HG03064 (cell line): ENCODE results near the gene CRACDL.

ENCODE experiments used
- ATAC-seq: cut with Tn5 transposase; IDR thresholded peaks from one replicate; pipeline ENCODE4 v1.9.1; 2021; ENCODE audit warnings: low read depth; ENCODE audit not compliant: unreplicated experiment

Gene CRACDL

GRCh38 chr2:98805412-98806171 is 130.4 kb downstream of the CRACDL start:
- ATAC-seq = no peak

DNA sequence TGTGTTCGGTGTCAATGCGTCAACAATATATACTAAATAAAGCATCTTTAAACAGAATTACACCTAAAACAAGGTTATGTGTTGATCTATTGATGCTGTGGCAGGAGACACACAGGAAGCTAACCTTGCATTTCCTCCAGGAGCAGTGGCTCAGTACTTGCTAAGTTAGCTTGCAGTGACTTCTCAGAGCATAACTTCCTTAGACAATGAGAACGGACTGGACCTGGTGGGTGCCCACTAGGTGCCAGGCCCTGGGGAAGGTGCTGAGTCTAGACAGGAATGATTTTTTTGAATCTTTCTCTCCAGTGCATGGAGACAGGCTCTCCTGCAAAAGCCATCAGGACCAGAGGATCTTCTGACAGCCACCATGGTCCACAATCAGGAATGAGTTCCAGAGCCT is 131.3 kb downstream of the CRACDL start:
- ATAC-seq = no peak

DNA sequence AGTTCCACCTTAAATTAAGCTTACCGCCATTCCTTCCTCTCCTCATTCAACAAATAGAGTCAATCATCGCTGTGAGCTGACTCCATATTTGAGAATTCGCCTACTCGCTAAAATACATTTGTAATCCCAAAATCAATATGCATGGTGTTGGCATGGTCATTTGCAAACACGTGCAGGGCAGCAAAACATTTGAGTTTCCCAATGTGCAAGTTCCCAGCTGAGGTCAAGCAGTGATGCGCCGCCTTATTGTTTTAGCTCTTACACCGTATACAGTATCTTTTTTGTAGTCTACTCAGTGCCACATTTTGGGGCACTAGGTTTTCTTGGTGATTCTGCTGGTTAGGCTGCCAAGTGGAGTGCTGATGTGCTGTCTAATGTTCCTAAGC is 131.8 kb downstream of the CRACDL start:
- no peak for ATAC-seq

DNA sequence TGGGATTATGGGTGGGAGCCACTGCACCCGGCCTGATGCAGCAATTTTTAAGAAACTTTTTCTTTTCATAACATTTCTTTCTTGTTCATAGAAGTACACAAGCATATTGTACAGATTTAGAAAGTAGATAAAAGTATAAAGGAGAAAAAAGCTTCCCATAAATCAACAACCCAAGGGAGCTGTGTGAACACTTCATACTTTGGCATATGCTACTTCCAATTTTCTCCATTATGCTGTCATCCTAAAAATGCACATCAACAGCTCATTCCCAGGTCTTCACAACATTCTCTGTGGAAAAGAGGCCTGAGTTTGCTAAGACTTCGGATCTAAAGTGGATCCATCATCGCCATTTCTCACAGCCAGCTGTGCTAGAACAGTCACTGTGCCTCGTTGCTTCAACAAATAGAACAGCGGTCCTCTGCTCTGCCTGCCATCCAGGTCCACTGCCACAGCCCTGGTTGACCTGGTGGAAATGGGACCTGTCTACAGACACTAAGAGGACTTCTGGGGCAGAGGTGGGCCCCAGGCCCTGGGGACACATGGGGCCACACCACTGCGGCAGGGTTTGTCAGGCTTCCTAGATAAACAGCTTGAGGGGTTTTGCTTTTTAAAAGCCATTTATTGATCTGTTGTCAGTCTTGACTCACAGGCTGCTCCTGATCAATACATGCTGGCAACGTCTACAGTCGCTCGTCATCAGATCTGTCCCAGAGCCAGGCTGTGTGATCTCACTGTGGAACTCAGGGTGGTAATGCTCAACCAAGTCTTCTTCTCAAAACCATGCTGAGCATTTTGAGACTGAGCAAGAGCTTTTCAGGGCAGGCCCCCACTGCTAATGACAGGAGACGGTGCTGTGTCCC is 132.4 kb downstream of the CRACDL start:
- ATAC-seq = no peak

- no peak for ATAC-seq
Observed at GRCh38 chr2:98802344-98802743, 133.7 kb downstream of the CRACDL start.

DNA sequence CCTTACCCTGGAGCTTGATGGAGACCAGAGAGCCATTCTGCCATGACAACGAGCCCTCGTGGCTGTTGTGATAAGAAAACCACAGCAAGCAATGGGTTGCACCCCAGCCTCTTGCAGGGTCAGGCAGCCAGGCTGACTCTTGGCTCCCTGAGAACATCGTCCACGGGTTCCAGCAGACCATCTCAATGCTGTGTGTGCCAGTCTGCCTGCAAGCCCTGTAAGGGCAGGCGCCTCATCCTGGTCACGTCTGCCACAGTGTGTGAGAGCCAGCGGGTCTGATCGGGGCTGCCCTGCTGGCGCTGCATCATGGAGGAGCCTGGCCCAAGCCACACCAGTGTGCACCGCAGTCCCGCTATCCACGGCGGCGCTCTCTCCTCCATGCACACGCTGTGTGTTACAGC is 134.1 kb downstream of the CRACDL start:
- ATAC-seq = no peak

DNA sequence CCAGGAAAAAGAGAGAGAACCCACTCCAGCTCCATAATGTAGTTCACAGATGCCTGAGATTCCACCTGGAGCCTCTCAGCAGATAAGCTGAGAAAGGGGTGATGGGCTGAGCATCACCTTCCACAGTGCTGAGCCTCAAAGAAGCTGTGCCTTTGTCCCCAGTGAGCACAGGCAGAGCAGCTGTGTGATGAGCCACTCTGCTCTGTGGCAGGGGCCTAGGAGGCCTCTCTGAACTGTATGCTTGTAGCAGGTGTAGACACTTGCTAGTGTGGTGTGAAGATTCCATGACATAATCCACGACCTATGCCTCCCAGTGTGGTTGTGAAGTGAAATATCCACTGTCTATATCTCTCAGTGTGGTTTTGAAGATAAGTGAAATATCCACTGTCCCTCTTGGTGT is 134.7 kb downstream of the CRACDL start:
- no peak for ATAC-seq

GRCh38 chr2:98800330-98801064 is 135.5 kb downstream of the CRACDL start:
- ATAC-seq = no peak

- no peak for ATAC-seq
Observed at GRCh38 chr2:98799375-98800329, 136.4 kb downstream of the CRACDL start.

- no peak for ATAC-seq
Observed at GRCh38 chr2:98796775-98797544, 139.1 kb downstream of the CRACDL start.

DNA sequence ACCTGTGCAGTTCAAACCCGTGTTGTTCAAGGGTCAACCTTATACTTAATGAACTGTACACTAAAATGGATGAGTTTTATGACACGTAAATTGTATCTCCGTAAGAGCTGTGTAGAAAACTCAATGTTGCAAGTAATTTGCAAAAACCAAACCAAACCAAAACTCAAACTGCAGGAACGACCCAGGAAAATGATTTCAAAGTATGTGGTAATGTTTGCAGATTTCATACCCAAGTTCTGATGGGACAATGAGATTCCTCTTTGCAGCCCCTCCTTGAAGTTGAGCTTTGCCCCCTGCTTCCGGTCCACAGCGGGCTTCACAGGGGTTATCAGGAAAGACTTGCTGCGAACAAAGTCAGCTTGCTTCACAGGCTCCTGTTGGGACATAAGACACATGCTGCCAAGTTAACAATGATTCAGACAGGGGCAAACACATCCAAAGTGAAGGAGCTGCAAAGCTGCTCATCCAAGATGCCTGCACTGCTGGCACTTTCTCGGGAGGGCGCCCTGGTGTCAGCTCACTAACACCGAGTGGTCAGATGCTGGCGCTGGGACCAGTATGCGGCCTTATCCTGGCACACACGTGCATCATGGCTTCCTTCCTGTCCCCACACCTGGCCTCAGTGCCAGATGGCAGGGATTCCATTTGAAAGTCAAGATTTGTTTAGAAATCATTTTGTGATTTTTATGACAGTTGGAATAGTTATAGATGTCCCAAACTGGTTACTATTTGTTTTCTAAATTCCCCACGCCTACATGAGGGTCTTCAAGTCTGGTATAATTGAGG is 139.9 kb downstream of the CRACDL start:
- ATAC-seq = no peak

GRCh38 chr2:98793897-98794830 is 141.9 kb downstream of the CRACDL start:
- ATAC-seq = no peak

- no peak for ATAC-seq
Observed at GRCh38 chr2:98793275-98793674, 142.8 kb downstream of the CRACDL start.

DNA sequence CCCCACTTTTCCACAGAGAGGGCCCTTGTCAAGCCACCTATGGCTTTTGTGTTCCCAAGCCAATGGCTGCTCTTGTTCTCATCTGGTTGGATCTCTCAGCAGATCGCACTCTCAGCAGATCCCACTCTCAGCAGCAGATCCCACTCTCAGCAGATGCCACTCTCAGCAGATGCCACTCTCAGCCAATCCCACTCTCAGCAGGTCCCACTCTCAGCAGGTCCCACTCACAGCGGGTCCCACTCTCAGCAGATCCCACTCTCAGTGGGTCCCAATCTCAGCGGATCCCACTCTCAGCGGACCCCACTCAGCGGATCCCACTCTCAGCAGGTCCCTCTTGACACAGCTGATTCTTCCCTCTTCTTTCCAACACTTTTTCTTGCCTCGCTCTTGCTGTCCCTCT is 145.8 kb downstream of the CRACDL start:
- ATAC-seq = no peak

DNA sequence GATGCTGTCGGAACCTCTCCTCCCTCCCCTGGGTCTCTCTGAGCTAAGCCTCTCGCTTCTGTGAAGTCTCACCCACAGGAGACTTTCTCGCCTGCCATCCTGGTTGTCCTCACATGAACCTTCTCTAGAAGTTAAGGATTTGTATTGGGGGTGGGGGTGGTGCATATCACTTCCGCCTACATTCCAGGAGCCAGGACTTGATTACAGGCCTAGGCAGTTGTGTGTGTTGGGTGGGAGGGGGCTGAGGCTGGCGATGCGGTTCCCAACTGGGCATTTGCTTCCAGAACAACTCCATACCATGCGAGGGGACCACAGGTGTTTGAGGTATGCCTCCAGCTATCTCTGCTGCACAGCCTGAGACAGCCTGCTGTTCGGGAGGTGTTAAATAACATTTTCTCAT is 148.3 kb downstream of the CRACDL start:
- ATAC-seq = no peak

GRCh38 chr2:98786179-98786578 is 149.8 kb downstream of the CRACDL start:
- ATAC-seq = no peak

GRCh38 chr2:98782570-98782969 is 153.5 kb downstream of the CRACDL start:
- no peak for ATAC-seq

- ATAC-seq = no peak
Observed at GRCh38 chr2:98781822-98782221, 154.2 kb downstream of the CRACDL start.
